Colonic mucosa (tissue), 4 donors: ENCODE measurements around the gene EMILIN3. TPM values are rescaled to one million over a fixed set of nuclear protein-coding genes. Genes with fewer than 3 reads are reported as not detected.

ENCODE experiments used
- DNase-seq: peaks from one replicate; pipeline ENCODE4 v3.0.0-alpha.2; 2020
- H3K27ac ChIP-seq: fragments of 200-600 bp; one replicate; pipeline ENCODE4 v1.8.0; 2021
- H3K27me3 ChIP-seq: fragments of 200-600 bp; one replicate; pipeline ENCODE4 v1.8.0; 2021
- H3K36me3 ChIP-seq: fragments of 200-600 bp; one replicate; pipeline ENCODE4 v1.8.0; 2021
- H3K4me1 ChIP-seq: fragments of 200-600 bp; one replicate; pipeline ENCODE4 v1.8.0; 2021; ENCODE audit warnings: mild to moderate bottlenecking
- H3K4me3 ChIP-seq: fragments of 200-600 bp; one replicate; pipeline ENCODE4 v1.8.0; 2021
- H3K9ac ChIP-seq, 2 donors: one replicate each; pipeline ENCODE4 v1.7.0; 2013; ENCODE audit warnings: control low read depth in 2 of 2, low read depth in 2 of 2, low read length in 2 of 2
- H3K9me3 ChIP-seq: fragments of 200-600 bp; one replicate; pipeline ENCODE4 v1.8.0; 2021
- CTCF ChIP-seq: fragments of 200-600 bp; IDR thresholded peaks from one replicate; pipeline ENCODE4 v1.8.0; 2022; ENCODE audit warnings: antibody characterized with exemption, mild to moderate bottlenecking
- intact Hi-C: fragments of 100-400 bp; cut with DNase I; formaldehyde crosslinking; loops from one replicate; pipeline ENCODE4 v1.14.1; 2022
- total RNA-seq, 2 donors: library from RNA; stranded (reverse); fragmentation: NEBNext Ultra II Directional in 1 of 2; extraction: Animal tissue kit (Norgen Biotek cat#: 25700) in 1 of 2; gene quantifications; one replicate each; pipeline ENCODE4 v1.2.1, GENCODE V29; 2021
- donor health status: healthy.
- donor health status: DM: no; HTN: no; CAD: no.
- donor health status: DM: no; HTN: no; CAD: no.

The EMILIN3 gene
- total RNA-seq, 2 donors from 2014 or later, result 0.20 to 0.40 TPM

DNA sequence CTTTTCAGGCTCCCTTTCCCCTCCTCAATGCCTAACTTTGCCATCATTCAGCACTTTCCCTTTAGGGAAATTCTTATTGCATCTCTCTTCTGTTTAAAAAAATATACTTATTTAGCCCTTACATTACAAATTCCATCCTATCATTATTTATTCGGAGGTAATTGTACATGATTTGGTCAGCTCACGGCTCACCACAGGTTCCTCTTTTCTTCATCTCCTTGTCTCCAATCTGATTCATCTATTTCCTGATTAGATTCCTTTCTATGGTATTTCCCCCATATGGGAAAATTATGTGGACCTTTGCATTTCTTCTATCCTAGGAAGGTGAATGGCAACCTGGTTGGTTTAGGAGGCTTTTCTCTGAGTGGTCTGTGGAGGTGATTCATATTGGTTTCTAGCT is 12.9 kb upstream of the EMILIN3 start:
- H3K9me3 ChIP-seq, result no peaks in the 10 kb centered on the region
- TF ChIP-seq CTCF, result no peak

GRCh38 chr20:41377275-41377674 is 10.7 kb upstream of the EMILIN3 start:
- Histone ChIP-seq H3K36me3 (no peaks in the 10 kb centered on the region), H3K9ac (no peak overlapping the region), H3K4me1 (no peaks in the 10 kb centered on the region), H3K27ac (no peak overlapping the region), H3K4me3 (no peak overlapping the region), H3K27me3 (no peaks in the 10 kb centered on the region), H3K9me3 (no peaks in the 10 kb centered on the region)
- DNase-seq, result no peak
- intact Hi-C loops, result no loop called here
- no peak for TF ChIP-seq CTCF

More for the DNA sequence above, 12.9 kb upstream of the EMILIN3 start:
- intact Hi-C loops, result no loop called here
- no peaks in the 10 kb centered on the region for H3K36me3 ChIP-seq
- no peak overlapping the region for H3K9ac ChIP-seq
- H3K4me3 ChIP-seq, result no peak overlapping the region
- DNase-seq, result no peak
- no peaks in the 10 kb centered on the region for H3K27me3 ChIP-seq
- H3K27ac ChIP-seq, result no peak overlapping the region
- no peaks in the 10 kb centered on the region for H3K4me1 ChIP-seq

DNA sequence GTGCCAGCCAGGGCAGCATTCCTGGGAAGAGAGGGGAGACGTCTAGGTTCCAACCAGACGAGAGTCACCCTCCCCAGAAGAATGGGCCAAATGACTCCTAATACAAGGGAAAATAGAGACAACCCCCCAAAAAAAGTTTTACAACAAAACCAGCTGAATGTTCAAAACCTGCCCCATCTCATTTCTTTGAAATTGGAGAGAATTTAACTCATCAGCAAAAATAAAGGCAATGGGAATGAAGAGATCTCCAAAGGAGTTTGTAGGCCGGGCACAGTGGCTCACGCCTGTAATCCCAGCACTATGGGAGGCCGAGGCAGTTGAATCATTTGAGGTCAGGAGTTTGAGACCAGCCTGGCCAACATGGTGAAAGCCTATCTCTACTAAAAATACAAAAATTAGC is 9.7 kb upstream of the EMILIN3 start:
- intact Hi-C loops, result no loop called here

GRCh38 chr20:41375846-41376245 is 9.2 kb upstream of the EMILIN3 start:
- H3K27ac ChIP-seq, result no peak overlapping the region
- H3K9me3 ChIP-seq, result no peaks in the 10 kb centered on the region
- H3K9ac ChIP-seq, result no peak overlapping the region
- no peaks in the 10 kb centered on the region for H3K4me1 ChIP-seq
- no peaks in the 10 kb centered on the region for H3K27me3 ChIP-seq
- DNase-seq, result no peak
- no peak overlapping the region for H3K4me3 ChIP-seq
- TF ChIP-seq CTCF, result no peak
- no peaks in the 10 kb centered on the region for H3K36me3 ChIP-seq
- intact Hi-C loops, result no loop called here

More for the DNA sequence above, 9.7 kb upstream of the EMILIN3 start:
- no peak for TF ChIP-seq CTCF
- no peak overlapping the region for H3K27ac ChIP-seq
- H3K36me3 ChIP-seq, result no peaks in the 10 kb centered on the region
- no peak overlapping the region for H3K9ac ChIP-seq
- H3K27me3 ChIP-seq, result no peaks in the 10 kb centered on the region
- H3K9me3 ChIP-seq, result no peaks in the 10 kb centered on the region
- no peaks in the 10 kb centered on the region for H3K4me1 ChIP-seq
- no peak for DNase-seq
- no peak overlapping the region for H3K4me3 ChIP-seq

DNA sequence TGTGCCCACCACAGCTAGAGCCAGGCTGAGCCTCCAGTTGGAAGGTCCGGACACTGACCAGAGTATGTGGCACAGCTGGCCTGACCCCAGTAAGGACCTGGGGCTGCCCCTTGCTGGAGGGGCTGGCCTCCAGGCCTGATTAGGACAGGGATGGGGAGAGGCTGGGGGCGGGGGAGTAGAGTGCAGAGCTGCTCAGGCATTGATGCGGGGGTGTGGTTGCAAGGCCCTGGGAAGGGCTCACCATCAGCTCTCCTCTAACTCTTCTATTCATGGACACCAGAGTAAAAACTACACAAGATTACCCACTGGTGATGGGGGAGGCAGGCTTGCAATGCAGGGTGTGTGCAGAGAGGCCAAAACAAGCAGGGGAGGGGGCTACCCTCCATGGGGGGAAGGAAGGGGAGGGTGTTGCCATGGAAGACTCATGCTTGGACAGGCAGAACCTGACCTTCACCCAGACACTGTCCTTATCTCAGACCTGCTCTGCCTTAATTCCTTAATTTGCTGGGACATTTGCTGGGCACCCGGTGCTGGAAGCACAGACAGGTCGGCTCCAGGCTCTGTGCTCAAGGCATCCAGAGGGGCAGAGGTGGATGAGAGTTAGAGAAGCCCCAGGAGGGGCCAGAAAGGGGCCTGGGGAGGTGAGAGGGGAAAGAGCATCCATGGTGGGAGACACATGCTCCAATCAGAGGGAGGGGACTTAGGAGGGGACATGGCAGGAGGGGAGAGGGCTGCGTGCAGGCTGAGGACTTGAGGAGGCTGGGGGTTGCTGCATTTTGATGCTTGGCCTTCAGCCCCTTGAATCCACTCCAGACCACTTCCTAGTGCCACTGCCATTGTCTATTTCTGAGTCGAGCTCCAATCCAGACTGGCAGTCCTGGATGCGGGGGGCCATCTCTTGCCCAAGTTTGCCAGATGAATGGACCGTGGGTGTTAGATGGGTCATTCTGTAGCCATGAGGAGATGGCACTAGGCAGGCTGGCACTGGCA is 7.6 kb upstream of the EMILIN3 start:
- Histone ChIP-seq H3K27me3 (no peaks in the 10 kb centered on the region), H3K9me3 (no peaks in the 10 kb centered on the region), H3K4me3 (no peak overlapping the region), H3K27ac (no peak overlapping the region), H3K9ac (no peak overlapping the region), H3K36me3 (no peaks in the 10 kb centered on the region), H3K4me1 (no peaks in the 10 kb centered on the region)
- TF ChIP-seq CTCF, result no peak
- no peak for DNase-seq
- intact Hi-C loops, result no loop called here
